GM18858 (cell line): ENCODE results near the gene CCDC92B.

ENCODE experiments used
- ATAC-seq: cut with Tn5 transposase; IDR thresholded peaks from one replicate; pipeline ENCODE4 v1.9.1; 2021; ENCODE audit not compliant: unreplicated experiment

The CCDC92B gene

GRCh38 chr17:2779545-2779944 is 30.1 kb upstream of the CCDC92B start:
- no peak for ATAC-seq

GRCh38 chr17:2778489-2778888 is 29.0 kb upstream of the CCDC92B start:
- no peak for ATAC-seq

GRCh38 chr17:2777242-2777867 is 27.9 kb upstream of the CCDC92B start:
- ATAC-seq = no peak

- no peak for ATAC-seq
These were observed 27.3 kb upstream of the CCDC92B start for GRCh38 chr17:2776589-2777241.

GRCh38 chr17:2775206-2775605 is 25.8 kb upstream of the CCDC92B start:
- ATAC-seq = no peak

GRCh38 chr17:2770129-2770528 is 20.7 kb upstream of the CCDC92B start:
- ATAC-seq = no peak

- no peak for ATAC-seq
These were observed 9.4 kb upstream of the CCDC92B start for GRCh38 chr17:2758870-2759269.

GRCh38 chr17:2755891-2756724 is 6.7 kb upstream of the CCDC92B start:
- no peak for ATAC-seq

- ATAC-seq = no peak
These were observed 2.0 kb upstream of the CCDC92B start for GRCh38 chr17:2751491-2751890.

GRCh38 chr17:2750721-2751120 is 1.3 kb upstream of the CCDC92B start:
- no peak for ATAC-seq

GRCh38 chr17:2749784-2750181 is 331 bp upstream of the CCDC92B start:
- ATAC-seq = no peak

- no peak for ATAC-seq
These were observed 4.0 kb downstream of the CCDC92B start for GRCh38 chr17:2745317-2746037.

- ATAC-seq = no peak
These were observed 11.8 kb downstream of the CCDC92B start for GRCh38 chr17:2737693-2738092.

GRCh38 chr17:2736956-2737355 is 12.5 kb downstream of the CCDC92B start:
- no peak for ATAC-seq

- no peak for ATAC-seq
These were observed 13.6 kb downstream of the CCDC92B start for GRCh38 chr17:2735896-2736295.

GRCh38 chr17:2734939-2735338 is 14.5 kb downstream of the CCDC92B start:
- no peak for ATAC-seq

GRCh38 chr17:2731807-2732206 is 17.6 kb downstream of the CCDC92B start:
- ATAC-seq = no peak

- ATAC-seq = no peak
These were observed 18.6 kb downstream of the CCDC92B start for GRCh38 chr17:2730764-2731353.

- no peak for ATAC-seq
These were observed 24.7 kb downstream of the CCDC92B start for GRCh38 chr17:2724784-2725164.

- ATAC-seq = no peak
These were observed 25.3 kb downstream of the CCDC92B start for GRCh38 chr17:2723997-2724783.
